Retinal pigment epithelial cell (primary cell): ENCODE measurements around the gene CBX4.

Experiments used
- DNase-seq: peaks from one replicate; pipeline ENCODE4 v3.0.0-alpha.2; 2010; ENCODE audit warnings: low read depth
- H3K4me3 ChIP-seq: 2 replicates; pipeline ENCODE4 v1.5.1; 2011; ENCODE audit warnings: mild to moderate bottlenecking, low read length, control low read depth, moderate library complexity
- TF ChIP-seq, protein P1 (sequence below): conservative IDR thresholded peaks from 2 replicates; pipeline ENCODE4 v1.5.1; 2011; ENCODE audit warnings: low read depth, low read length, control low read depth, inconsistent platforms

Gene CBX4

DNA sequence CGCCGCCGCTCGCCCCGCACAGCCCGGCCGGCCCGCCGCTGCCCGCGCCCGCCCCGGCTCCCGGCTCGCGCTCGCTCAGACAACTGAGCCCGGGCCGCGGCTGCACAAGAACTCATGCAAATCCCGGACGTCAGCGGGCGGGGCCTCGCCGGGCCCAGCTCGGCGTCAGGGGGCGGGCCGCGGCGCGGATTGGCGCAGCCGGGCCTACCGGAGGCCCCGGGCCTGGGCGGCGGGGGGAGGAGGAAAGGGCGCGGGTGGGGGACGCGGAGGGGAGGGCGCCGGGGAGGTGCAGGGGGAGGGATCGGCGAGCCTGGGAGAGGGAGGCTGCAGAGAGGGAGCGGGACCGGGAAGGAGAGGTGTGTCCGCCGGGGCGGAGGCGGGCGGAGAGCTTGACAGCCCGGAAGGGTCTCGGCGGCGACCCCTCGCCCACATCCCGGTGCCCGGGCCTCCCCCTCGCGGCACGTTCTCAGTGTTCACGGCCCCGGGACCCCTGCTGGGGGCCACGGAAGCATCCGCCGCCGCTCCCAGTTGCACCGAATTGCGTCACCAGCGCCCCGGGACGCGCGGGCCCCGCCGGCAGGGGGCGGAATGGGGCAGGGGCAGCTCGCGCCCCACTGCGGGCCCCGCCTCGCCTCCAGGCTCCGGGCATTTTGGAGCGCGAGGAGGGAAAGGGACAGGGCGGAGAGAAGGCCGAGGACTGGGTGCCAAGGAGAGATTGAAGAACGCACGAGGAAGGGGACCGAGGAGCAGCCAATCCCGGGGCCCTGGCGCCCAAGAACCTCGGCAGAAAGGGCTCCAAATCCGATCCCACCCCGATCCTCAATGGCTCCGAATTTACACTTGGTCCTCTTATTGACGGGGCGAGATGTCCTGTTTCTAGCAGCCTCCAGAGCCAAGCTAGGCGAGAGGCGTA is at the start of gene CBX4:
Gene CBX4, minus strand, starts transcription at position 85 of the 913 bp plus-strand sequence. CDS start 189 bp downstream, outside the sequence.
- DNase-seq = peak; percentile 66
- TF ChIP-seq, protein P1, sequence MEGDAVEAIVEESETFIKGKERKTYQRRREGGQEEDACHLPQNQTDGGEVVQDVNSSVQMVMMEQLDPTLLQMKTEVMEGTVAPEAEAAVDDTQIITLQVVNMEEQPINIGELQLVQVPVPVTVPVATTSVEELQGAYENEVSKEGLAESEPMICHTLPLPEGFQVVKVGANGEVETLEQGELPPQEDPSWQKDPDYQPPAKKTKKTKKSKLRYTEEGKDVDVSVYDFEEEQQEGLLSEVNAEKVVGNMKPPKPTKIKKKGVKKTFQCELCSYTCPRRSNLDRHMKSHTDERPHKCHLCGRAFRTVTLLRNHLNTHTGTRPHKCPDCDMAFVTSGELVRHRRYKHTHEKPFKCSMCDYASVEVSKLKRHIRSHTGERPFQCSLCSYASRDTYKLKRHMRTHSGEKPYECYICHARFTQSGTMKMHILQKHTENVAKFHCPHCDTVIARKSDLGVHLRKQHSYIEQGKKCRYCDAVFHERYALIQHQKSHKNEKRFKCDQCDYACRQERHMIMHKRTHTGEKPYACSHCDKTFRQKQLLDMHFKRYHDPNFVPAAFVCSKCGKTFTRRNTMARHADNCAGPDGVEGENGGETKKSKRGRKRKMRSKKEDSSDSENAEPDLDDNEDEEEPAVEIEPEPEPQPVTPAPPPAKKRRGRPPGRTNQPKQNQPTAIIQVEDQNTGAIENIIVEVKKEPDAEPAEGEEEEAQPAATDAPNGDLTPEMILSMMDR = no peak
- H3K4me3 ChIP-seq = peak within 1 kb of the TSS; percentile 89

DNA sequence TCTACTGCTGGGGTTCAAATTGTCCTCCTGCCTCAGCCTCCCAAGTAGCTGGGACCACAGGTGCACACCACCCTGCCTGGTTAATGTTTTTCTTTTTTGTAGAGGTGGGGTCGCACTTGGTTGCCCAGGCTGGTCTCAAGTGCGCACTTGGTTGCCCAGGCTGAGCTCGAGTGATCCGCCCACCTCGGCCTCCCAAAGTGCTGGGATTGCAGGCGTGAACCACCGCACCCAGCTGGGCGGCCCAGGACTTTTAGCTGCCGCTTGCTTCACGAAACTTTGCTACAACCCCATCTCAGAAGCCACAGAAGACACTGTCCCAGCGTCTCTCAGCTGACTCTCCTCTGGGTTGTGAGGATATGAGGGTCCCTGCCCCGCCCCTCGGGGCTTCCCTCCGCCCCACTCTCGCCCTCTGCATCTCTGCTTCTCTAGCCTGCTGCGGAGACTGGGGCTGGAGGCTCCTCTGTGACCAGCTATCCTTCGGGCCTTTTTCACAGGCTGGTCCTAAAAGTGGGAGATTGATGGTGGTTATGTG is 48.8 kb upstream of the CBX4 start:
- TF ChIP-seq, protein P1 = no peak
- no peak overlapping the region for H3K4me3 ChIP-seq
- no peak for DNase-seq

DNA sequence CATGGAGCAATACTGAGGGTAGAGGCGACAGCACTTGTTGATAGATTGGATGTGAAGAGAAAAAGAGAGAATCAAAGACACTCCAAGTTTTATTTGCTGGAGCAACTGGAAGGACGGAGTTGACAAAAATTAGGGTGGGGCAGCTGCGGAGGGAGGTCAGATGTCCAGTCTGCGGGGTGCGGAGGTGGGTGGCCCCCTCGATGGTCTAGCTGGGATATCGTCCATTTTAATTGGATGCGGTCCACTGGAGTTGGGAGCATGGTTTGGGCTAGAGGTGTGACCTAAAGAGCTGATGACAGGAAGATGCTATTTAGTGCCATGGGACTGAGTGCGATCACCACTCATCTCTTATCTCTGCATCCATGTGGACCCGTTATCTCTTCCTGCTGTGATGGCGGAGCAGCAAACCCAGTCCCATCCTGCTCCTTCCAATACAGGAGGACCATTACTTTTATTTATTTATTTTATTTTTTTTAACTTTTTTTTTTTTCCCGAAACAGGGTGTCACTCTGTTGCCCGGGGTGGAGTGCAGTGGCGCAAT is 48.3 kb upstream of the CBX4 start:
- H3K4me3 ChIP-seq = no peak overlapping the region
- TF ChIP-seq, protein P1 = no peak
- DNase-seq = no peak

DNA sequence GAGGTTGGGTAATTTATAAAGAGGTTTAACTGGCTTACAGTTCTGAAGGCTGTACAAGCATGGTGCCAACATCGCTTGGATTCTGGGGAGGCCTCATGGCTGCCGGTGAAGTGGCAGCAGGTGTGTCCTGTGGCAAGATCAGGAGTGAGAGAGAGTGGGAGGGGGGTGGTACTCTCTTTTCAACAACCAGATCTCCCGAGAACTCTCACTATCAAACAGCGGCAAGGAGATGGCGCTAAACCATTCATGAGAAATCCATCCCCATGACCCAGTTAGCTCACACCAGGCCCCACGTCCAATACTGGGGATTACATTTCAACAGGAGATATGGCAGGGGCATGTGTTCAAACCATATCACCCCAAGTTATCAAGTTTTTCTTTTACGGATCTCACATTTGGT is 44.0 kb upstream of the CBX4 start:
- DNase-seq = no peak
- no peak overlapping the region for H3K4me3 ChIP-seq
- TF ChIP-seq, protein P1 = no peak

DNA sequence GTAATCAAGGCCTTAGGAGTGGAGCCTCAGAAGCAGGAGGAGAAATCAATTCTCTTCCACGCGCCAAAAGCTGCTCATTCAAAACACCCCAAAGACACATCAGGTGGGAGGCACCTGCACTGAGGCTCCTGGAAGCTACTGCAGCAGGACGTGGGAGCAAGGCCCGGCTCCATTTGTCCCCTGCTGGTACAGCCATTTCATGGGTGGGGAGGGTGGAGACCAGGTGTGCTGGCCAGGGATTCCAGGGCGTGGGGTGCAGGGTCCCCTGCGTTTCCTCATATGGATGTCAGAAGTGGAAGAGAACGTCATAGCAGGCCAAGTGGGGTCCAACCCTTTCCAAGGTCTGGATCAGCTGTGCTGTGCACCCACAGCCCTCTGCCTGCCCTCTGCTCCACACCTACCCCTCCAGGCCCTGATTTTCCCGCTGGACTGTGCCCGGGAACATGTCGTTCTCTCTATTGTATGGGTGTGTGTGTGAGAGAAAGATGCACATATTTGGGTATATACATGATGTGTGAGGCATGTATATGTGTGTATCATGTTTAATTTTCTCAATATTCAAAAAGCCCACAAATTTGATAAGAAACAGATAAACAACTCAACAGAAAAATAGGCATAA is 39.2 kb upstream of the CBX4 start:
- DNase-seq = no peak
- TF ChIP-seq, protein P1 = no peak
- H3K4me3 ChIP-seq = no peak overlapping the region

DNA sequence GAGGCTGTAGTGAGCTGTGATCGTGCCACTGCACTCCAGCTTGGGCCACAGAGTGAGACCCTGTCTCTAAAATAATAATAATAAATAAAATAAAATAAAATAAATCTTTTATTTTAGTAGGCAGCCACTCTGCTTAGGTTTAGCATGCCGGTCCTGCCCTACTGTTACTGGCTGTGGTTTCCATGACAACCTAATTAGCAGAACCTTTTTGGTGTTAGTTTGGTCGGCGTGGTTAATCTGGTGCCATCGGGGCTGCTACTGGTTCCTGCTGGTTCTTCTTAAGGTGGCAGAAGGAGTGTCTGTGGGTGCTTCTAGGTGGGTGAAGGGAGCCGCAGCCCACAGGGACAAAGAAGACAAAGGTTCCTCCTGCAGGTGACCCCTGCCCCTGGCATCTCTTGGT is 37.8 kb upstream of the CBX4 start:
- no peak overlapping the region for H3K4me3 ChIP-seq
- no peak for DNase-seq
- TF ChIP-seq, protein P1 = no peak
